Neural cell (in vitro differentiated cells): ENCODE measurements around the gene LY9. TPM values are rescaled to one million over a fixed set of nuclear protein-coding genes. Genes with fewer than 3 reads are reported as not detected.

Experiments used
- H2AFZ ChIP-seq: fragments of 200-600, 300-800 bp; sonication (generic), shearing (Covaris generic); 2 replicates; pipeline ENCODE4 v1.6.0; 2014; ENCODE audit warnings: low read depth, mild to moderate bottlenecking, antibody characterized with exemption, low read length, moderate library complexity
- H3F3A ChIP-seq: fragments of 200-600 bp; shearing (Covaris generic); 2 replicates; pipeline ENCODE4 v1.6.1; 2016; ENCODE audit warnings: mild to moderate bottlenecking, moderate library complexity, mixed read lengths, antibody characterized with exemption, low read length; ENCODE audit not compliant: insufficient read depth, poor library complexity, severe bottlenecking
- H3K27ac ChIP-seq: fragments of 200-600, 300-800 bp; sonication (generic), shearing (Covaris generic); 2 replicates; pipeline ENCODE4 v1.5.1; 2014; ENCODE audit warnings: mild to moderate bottlenecking, low read length, moderate library complexity
- H3K27me3 ChIP-seq: fragments of 300-800, 200-600 bp; sonication (generic), shearing (Covaris generic); 2 replicates; pipeline ENCODE4 v1.6.0; 2014; ENCODE audit warnings: mild to moderate bottlenecking, low read depth, low read length, moderate library complexity; ENCODE audit not compliant: insufficient read depth
- H3K36me3 ChIP-seq: fragments of 300-800, 200-600 bp; sonication (generic), shearing (Covaris generic); 2 replicates; pipeline ENCODE4 v1.5.1; 2014; ENCODE audit warnings: mild to moderate bottlenecking, antibody characterized with exemption, low read length, moderate library complexity; ENCODE audit not compliant: insufficient read depth
- H3K4me2 ChIP-seq: fragments of 300-800, 200-600 bp; sonication (generic), shearing (Covaris generic); 2 replicates; pipeline ENCODE4 v1.6.0; 2014; ENCODE audit warnings: mild to moderate bottlenecking, low read length
- H3K4me3 ChIP-seq: fragments of 300-800, 200-600 bp; sonication (generic), shearing (Covaris generic); 2 replicates; pipeline ENCODE4 v1.5.1; 2014; ENCODE audit warnings: mild to moderate bottlenecking, low read length, moderate library complexity
- H3K79me2 ChIP-seq: fragments of 200-600 bp; shearing (Covaris generic); replicated peaks from 2 replicates; pipeline ENCODE4 v1.6.0; 2014; ENCODE audit warnings: mild to moderate bottlenecking, low read length, moderate library complexity; ENCODE audit not compliant: insufficient read depth
- H3K9ac ChIP-seq: fragments of 300-800, 200-600 bp; sonication (generic), shearing (Covaris generic); 2 replicates; pipeline ENCODE4 v1.6.1; 2016; ENCODE audit warnings: mild to moderate bottlenecking, low read length, mixed read lengths
- H3K9me2 ChIP-seq: fragments of 200-600 bp; shearing (Covaris generic); 2 replicates; pipeline ENCODE4 v1.6.1; 2016; ENCODE audit warnings: mild to moderate bottlenecking, low read length, mixed read lengths; ENCODE audit not compliant: insufficient read depth
- H3K9me3 ChIP-seq: fragments of 200-600, 300-800 bp; sonication (generic), shearing (Covaris generic); 2 replicates; pipeline ENCODE4 v1.6.1; 2016; ENCODE audit warnings: mild to moderate bottlenecking, mixed run types, low read length, moderate library complexity, mixed read lengths
- H4K20me1 ChIP-seq: fragments of 200-600 bp; shearing (Covaris generic); 2 replicates; pipeline ENCODE4 v1.6.1; 2016; ENCODE audit warnings: mild to moderate bottlenecking, mixed run types; ENCODE audit not compliant: insufficient read depth
- CTCF ChIP-seq: fragments of 450-650 bp; IDR thresholded peaks from 2 replicates; pipeline ENCODE4 v1.5.1; 2014; ENCODE audit warnings: antibody characterized with exemption, mild to moderate bottlenecking, moderate library complexity; ENCODE audit not compliant: poor library complexity, severe bottlenecking
- EP300 ChIP-seq: fragments of 450-650 bp; conservative IDR thresholded peaks from 2 replicates; pipeline ENCODE4 v1.6.1; 2014; ENCODE audit warnings: antibody characterized with exemption, mild to moderate bottlenecking, moderate library complexity; ENCODE audit not compliant: poor library complexity, severe bottlenecking
- EZH2 ChIP-seq: fragments of 200-600, 300-800 bp; shearing (Covaris generic), sonication (generic); IDR thresholded peaks from 2 replicates; pipeline ENCODE4 v1.6.1; 2014; ENCODE audit warnings: antibody characterized with exemption, low read length, borderline replicate concordance, mild to moderate bottlenecking; ENCODE audit not compliant: insufficient read depth, poor library complexity, severe bottlenecking
- MXI1 ChIP-seq: fragments of 450-650 bp; conservative IDR thresholded peaks from 2 replicates; pipeline ENCODE4 v1.6.1; 2014; ENCODE audit warnings: antibody characterized with exemption, mild to moderate bottlenecking; ENCODE audit not compliant: poor library complexity, severe bottlenecking
- POLR2AphosphoS5 ChIP-seq: IDR thresholded peaks from 2 replicates; pipeline ENCODE4 v1.6.1; 2012
- RAD21 ChIP-seq: fragments of 450-650 bp; conservative IDR thresholded peaks from 2 replicates; pipeline ENCODE4 v1.6.1; 2014; ENCODE audit warnings: antibody characterized with exemption, mild to moderate bottlenecking, moderate library complexity
- REST ChIP-seq: IDR thresholded peaks from 2 replicates; pipeline ENCODE4 v1.6.1; 2012; ENCODE audit warnings: borderline replicate concordance
- SMC3 ChIP-seq: fragments of 450-650 bp; conservative IDR thresholded peaks from 2 replicates; pipeline ENCODE4 v1.6.1; 2014; ENCODE audit warnings: antibody characterized with exemption, mild to moderate bottlenecking, moderate library complexity; ENCODE audit not compliant: poor library complexity
- TAF1 ChIP-seq: IDR thresholded peaks from 2 replicates; pipeline ENCODE4 v1.6.1; 2012; ENCODE audit warnings: low read depth
- polyA plus RNA-seq: library from polyadenylated mRNA; depleted of rRNA; stranded (reverse); fragments of >200 nt; gene quantifications from 2 replicates; pipeline ENCODE4 v1.2.3, GENCODE V29; 2014

The LY9 gene
- polyA plus RNA-seq, 1 donor from 2014 or later, result not detected

- H3K4me2 ChIP-seq, result no peak overlapping the region
- H3F3A ChIP-seq, result no peaks in the 10 kb centered on the region
- H3K27me3 ChIP-seq, result no peaks in the 10 kb centered on the region
- H3K27ac ChIP-seq, result no peak overlapping the region
- no peaks in the 10 kb centered on the region for H3K9me3 ChIP-seq
- H4K20me1 ChIP-seq, result no peaks in the 10 kb centered on the region
- no peaks in the 10 kb centered on the region for H3K79me2 ChIP-seq
- H3K36me3 ChIP-seq, result no peaks in the 10 kb centered on the region
- no peak overlapping the region for H3K9ac ChIP-seq
- TF ChIP-seq REST (no peak), MXI1 (no peak), CTCF (no peak), TAF1 (no peak)
- H2AFZ ChIP-seq, result no peak overlapping the region
- no peak overlapping the region for H3K4me3 ChIP-seq
- no peaks in the 10 kb centered on the region for H3K9me2 ChIP-seq
These were observed 6.0 kb downstream of the LY9 start for GRCh38 chr1:160801836-160802580.

- H3K36me3 ChIP-seq, result no peaks in the 10 kb centered on the region
- H3F3A ChIP-seq, result no peaks in the 10 kb centered on the region
- no peaks in the 10 kb centered on the region for H3K9me2 ChIP-seq
- no peak for TF ChIP-seq MXI1
- no peak for TF ChIP-seq POLR2AphosphoS5
- TF ChIP-seq RAD21, result no peak
- TF ChIP-seq EP300, result no peak
- TF ChIP-seq TAF1, result no peak
- TF ChIP-seq EZH2, result no peak
- TF ChIP-seq CTCF, result no peak
- no peak for TF ChIP-seq REST
- no peak for TF ChIP-seq SMC3
- no peak overlapping the region for H3K27ac ChIP-seq
- no peaks in the 10 kb centered on the region for H3K79me2 ChIP-seq
- no peak overlapping the region for H3K4me3 ChIP-seq
- no peaks in the 10 kb centered on the region for H3K27me3 ChIP-seq
- no peaks in the 10 kb centered on the region for H4K20me1 ChIP-seq
- H3K9me3 ChIP-seq, result no peaks in the 10 kb centered on the region
- H2AFZ ChIP-seq, result no peak overlapping the region
- H3K9ac ChIP-seq, result no peak overlapping the region
- H3K4me2 ChIP-seq, result no peak overlapping the region
These were observed 10.2 kb downstream of the LY9 start for GRCh38 chr1:160806109-160806665.
